Measurements from ENCODE around the gene DIO1. TPM values are rescaled to one million over a fixed set of nuclear protein-coding genes. Genes with fewer than 3 reads are reported as not detected.

DIO1 gene
- total RNA-seq, 4 donors from 2014 or later: not detected

GRCh38 chr1:53899206-53899628 lies 5.2 kb downstream of the DIO1 start:
- no peak for TF ChIP-seq CTCF (IDR thresholded peaks at IDR 0.05; ENCODE audit: low read depth)

- TF ChIP-seq CTCF (IDR thresholded peaks at IDR 0.05; ENCODE audit: low read depth): no peak
Observed at GRCh38 chr1:53899708-53900107, 5.7 kb downstream of the DIO1 start.

- TF ChIP-seq CTCF (IDR thresholded peaks at IDR 0.05; ENCODE audit: low read depth): no peak
Observed at GRCh38 chr1:53902235-53903138, 8.5 kb downstream of the DIO1 start.

GRCh38 chr1:53905509-53905908 lies 11.5 kb downstream of the DIO1 start:
- no peak for TF ChIP-seq CTCF (IDR thresholded peaks at IDR 0.05; ENCODE audit: low read depth)

GRCh38 chr1:53906121-53906520 lies 12.1 kb downstream of the DIO1 start:
- TF ChIP-seq CTCF (IDR thresholded peaks at IDR 0.05; ENCODE audit: low read depth): no peak

- TF ChIP-seq CTCF (IDR thresholded peaks at IDR 0.05; ENCODE audit: low read depth): no peak
Observed at GRCh38 chr1:53909946-53910345, 16.0 kb downstream of the DIO1 start.

- TF ChIP-seq CTCF (IDR thresholded peaks at IDR 0.05; ENCODE audit: low read depth): no peak
Observed at GRCh38 chr1:53911442-53911841, 17.5 kb downstream of the DIO1 start.

Data from subcutaneous adipose tissue (tissue), 4 donors.